ENCODE data around the gene COA8. TPM values are rescaled to one million over a fixed set of nuclear protein-coding genes. Genes with fewer than 3 reads are reported as not detected.

The COA8 gene
- total and polyA plus RNA-seq, 11 donors, result 30.6 to 109 (median 45.9) TPM

GRCh38 chr14:103543140-103543539 lies 19.6 kb upstream of the COA8 start:
- no peak for ATAC-seq
- H3K4me3 ChIP-seq, result peak overlapping the region in 1 of 12 donors; percentile 7
- peak overlapping the region in 8 of 12 donors; percentile 32 to 91 (median 66) for H3K27ac ChIP-seq

GRCh38 chr14:103543721-103544387 lies 18.9 kb upstream of the COA8 start:
- WGBS, 4 donors, result 63 to 85% (median 80%) methylated on average over 8 to 19 of the region's 19 CpGs
- DNase-seq, result peak in 1 of 5 donors; percentile 66
- no peak for TF ChIP-seq POLR2A (IDR thresholded peaks at IDR 0.05)
- no peak for TF ChIP-seq CTCF (IDR thresholded peaks at IDR 0.05)
- Histone ChIP-seq H3K36me3 (peaks cover 0 to 2% (median 0%) of the 10 kb centered on the region in 9 donors), H3K4me1 (peaks cover 0 to 72% (median 55%) of the 10 kb centered on the region in 12 donors), H3K4me3 (no peak overlapping the region), H3K9me3 (no peaks in the 10 kb centered on the region), H3K27ac (peak overlapping the region in 6 of 12 donors; percentile 43 to 91 (median 60)), H3K27me3 (no peaks in the 10 kb centered on the region)
- no peak for ATAC-seq
- intact Hi-C loops (cut with DNase I), result loop anchor here in 2 of 10 donors (1.0 to 2.0 kb wide), 2 partner anchors 25 to 26 kb away; no protein-coding TSS in a partner anchor

More at GRCh38 chr14:103543140-103543539, 19.6 kb upstream of the COA8 start:
- 71 to 80% (median 77%) methylated on average over 7 to 10 of the region's 10 CpGs for WGBS, 4 donors
- no peaks in the 10 kb centered on the region for H3K9me3 ChIP-seq
- intact Hi-C loops (cut with DNase I), result loop anchor here in 1 of 10 donors (2.0 kb wide), 1 partner anchor 24 kb away; no protein-coding TSS in a partner anchor
- H3K4me1 ChIP-seq, result peaks cover 0 to 77% (median 60%) of the 10 kb centered on the region in 12 donors
- no peak for TF ChIP-seq POLR2A (IDR thresholded peaks at IDR 0.05)
- DNase-seq, result peak in 2 of 5 donors; percentile 28 to 60
- no peaks in the 10 kb centered on the region for H3K27me3 ChIP-seq
- H3K36me3 ChIP-seq, result peaks cover 0 to 2% (median 0%) of the 10 kb centered on the region in 9 donors

DNA sequence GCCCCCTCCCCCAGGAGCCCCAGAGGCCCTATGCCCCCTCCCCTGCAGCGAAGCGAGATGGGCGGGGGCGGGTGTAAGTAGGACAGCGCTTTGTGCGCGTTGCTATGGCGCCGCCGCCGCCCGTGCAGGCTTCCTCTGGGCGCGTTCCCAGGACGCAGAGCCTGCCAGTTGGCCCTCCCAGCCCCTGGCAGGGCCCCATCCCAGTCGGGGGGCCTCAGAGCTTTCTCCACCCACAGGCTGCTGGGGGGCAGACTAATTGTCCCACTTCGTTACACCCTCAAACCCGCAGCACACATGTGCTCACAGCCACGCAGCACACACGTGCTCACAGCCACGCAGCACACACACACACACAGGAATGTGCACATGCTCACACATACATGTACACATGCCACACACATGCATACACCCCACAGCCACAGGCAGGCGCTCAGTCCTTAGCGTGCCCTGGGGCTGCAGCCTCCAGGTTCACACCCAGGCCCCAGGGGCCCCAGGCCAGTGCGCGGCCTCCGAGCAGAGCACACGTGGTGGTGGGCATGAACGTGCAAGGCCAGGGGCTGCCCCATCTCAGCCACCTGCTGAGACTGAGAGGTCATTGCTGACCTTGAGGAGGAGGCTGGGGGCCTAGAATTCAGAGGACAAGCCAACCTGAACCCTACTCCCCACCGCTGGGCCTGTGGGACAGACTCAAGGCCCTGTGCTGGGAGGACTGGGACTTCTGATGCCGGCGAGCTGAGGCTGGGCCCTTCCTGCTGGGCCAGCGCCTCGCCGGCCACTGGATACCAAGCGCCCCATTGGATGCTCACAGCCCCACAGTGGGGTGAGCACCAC lies 18.2 kb upstream of the COA8 start:
- Histone ChIP-seq H3K27me3 (no peaks in the 10 kb centered on the region), H3K4me1 (peaks cover 0 to 72% (median 56%) of the 10 kb centered on the region in 12 donors), H3K27ac (peak overlapping the region in 5 of 12 donors; percentile 43 to 91 (median 53)), H3K9me3 (no peaks in the 10 kb centered on the region), H3K36me3 (peaks cover 0 to 2% (median 0%) of the 10 kb centered on the region in 9 donors), H3K4me3 (no peak overlapping the region)
- no peak for TF ChIP-seq POLR2A (IDR thresholded peaks at IDR 0.05)
- TF ChIP-seq CTCF (IDR thresholded peaks at IDR 0.05), result no peak
- peak in 3 of 5 donors; percentile 65 to 72 (median 66) for DNase-seq
- intact Hi-C loops (cut with DNase I), result loop anchor here in 6 of 10 donors (1.0 to 5.0 kb wide), 2 partner anchors 26 to 42 kb away; no protein-coding TSS in a partner anchor
- WGBS, 4 donors, result 62 to 78% (median 66%) methylated on average over 18 to 35 of the region's 35 CpGs
- ATAC-seq, result peak in 2 of 4 donors; percentile 5 to 8

DNA sequence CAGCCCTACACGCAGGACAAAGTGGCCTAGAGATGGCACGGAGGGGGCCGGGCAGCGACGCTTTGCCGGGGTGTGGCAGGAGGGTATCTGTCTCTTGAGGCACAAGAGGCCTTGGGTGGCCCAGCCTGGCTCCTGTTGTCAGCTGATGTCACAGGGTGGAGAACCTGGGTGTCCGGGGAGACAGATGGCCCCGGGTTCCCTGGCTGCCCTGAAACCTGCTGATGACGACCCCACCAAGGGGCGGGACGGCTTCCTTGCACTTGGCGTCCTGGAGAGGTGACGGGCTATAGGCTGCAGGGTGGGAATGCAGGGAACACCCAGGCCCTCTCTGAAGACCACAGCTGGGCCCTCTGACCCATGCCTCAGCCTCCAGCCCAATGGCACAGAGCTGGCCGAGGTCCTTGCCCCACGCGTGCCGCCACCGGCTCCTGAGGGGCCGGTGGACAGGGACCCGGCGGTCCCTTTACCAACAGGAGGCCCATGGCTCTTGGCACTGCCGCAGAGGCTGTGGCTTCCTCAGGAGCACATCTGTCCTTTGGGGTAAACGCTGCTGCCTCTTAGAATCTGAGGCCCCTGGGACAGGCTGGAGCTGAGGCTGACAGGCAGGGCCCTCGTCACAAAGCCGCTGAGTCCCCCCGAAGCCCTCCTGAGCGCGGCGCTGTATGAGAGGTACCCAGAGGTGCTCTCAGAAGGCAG lies 17.4 kb upstream of the COA8 start:
- H3K36me3 ChIP-seq, result peaks cover 0 to 2% (median 0%) of the 10 kb centered on the region in 9 donors
- no peaks in the 10 kb centered on the region for H3K9me3 ChIP-seq
- H3K4me1 ChIP-seq, result peaks cover 0 to 73% (median 59%) of the 10 kb centered on the region in 12 donors
- TF ChIP-seq CTCF (IDR thresholded peaks at IDR 0.05) (no peak), POLR2A (IDR thresholded peaks at IDR 0.05) (no peak)
- no peak overlapping the region for H3K4me3 ChIP-seq
- H3K27ac ChIP-seq, result peak overlapping the region in 1 of 12 donors; percentile 91
- DNase-seq, result peak in 3 of 5 donors; percentile 17 to 53 (median 23)
- WGBS, 4 donors, result 90 to 92% (median 90%) methylated on average over 23 to 29 of the region's 29 CpGs
- intact Hi-C loops (cut with DNase I), result loop anchor here in 5 of 10 donors (5.0 kb wide), 1 partner anchor 43 kb away; no protein-coding TSS in a partner anchor
- no peak for ATAC-seq
- H3K27me3 ChIP-seq, result no peaks in the 10 kb centered on the region

All from heart left ventricle (tissue), 16 donors.